Mucosa of descending colon (tissue), 3 donors: ENCODE data around the gene GPR21. TPM values are rescaled to one million over a fixed set of nuclear protein-coding genes. Genes with fewer than 3 reads are reported as not detected.

Experiments
- ATAC-seq: fragments of 200-7000 bp; cut with Tn5 transposase; one replicate; pipeline ENCODE4 v1.9.1; 2020; ENCODE audit warnings: mild to moderate bottlenecking, moderate library complexity
- DNase-seq, 3 donors: peaks; one replicate each; pipeline ENCODE4 v3.0.0-alpha.2; 2020
- H3K36me3 ChIP-seq: fragments of 200-600 bp; one replicate; pipeline ENCODE4 v1.8.0; 2021; ENCODE audit warnings: low read depth, mild to moderate bottlenecking
- H3K4me1 ChIP-seq: fragments of 200-600 bp; one replicate; pipeline ENCODE4 v1.8.0; 2021; ENCODE audit warnings: low read depth, mild to moderate bottlenecking
- H3K4me3 ChIP-seq: fragments of 200-600 bp; one replicate; pipeline ENCODE4 v1.8.0; 2021; ENCODE audit warnings: mild to moderate bottlenecking
- H3K9me3 ChIP-seq: fragments of 200-600 bp; one replicate; pipeline ENCODE4 v1.8.0; 2021; ENCODE audit warnings: mild to moderate bottlenecking
- CTCF ChIP-seq: fragments of 200-600 bp; IDR thresholded peaks from one replicate; pipeline ENCODE4 v1.8.0; 2022; ENCODE audit warnings: antibody characterized with exemption, mild to moderate bottlenecking
- intact Hi-C, 2 donors: fragments of 100-400 bp; cut with DNase I in 1 of 2; cut with micrococcal nuclease in 1 of 2; formaldehyde crosslinking; loops; one replicate each; pipeline versions ENCODE4 v1.11.0 to v1.11.1; 2022; cut with DNase I, micrococcal nuclease
- long read RNA-seq, 2 donors: library from polyadenylated mRNA; unstranded; transcript quantifications; one replicate each; pipeline ENCODE4 v2.0.0, GENCODE V29; 2019 to 2021
- total RNA-seq, 3 donors: library from RNA; stranded (reverse); fragmentation: NEBNext Ultra II Directional in 2 of 3; extraction: Animal tissue kit (Norgen Biotek cat#: 25700) in 2 of 3; gene quantifications; one replicate each; pipeline versions ENCODE4 v1.2.1 to v1.2.4, GENCODE V29; 2021 to 2023
- donor health status: DM: no; HTN: no; CAD: no; lungs with moderate emphysema.
- donor health status: DM: no; HTN: no; CAD: no.
- donor health status: DM: no; HTN: yes; CAD: no.

GPR21 gene
- 1 to 10 TPM in 2 of 3 donors, under 1 TPM in 1; 0.64 to 3.2 (median 2.6) TPM for total RNA-seq
- long read RNA-seq, donor 1: 0 reads
- long read RNA-seq, donor 2: 0 reads

- no peaks in the 10 kb centered on the region for H3K4me1 ChIP-seq
- no peaks in the 10 kb centered on the region for H3K36me3 ChIP-seq
- no peak for TF ChIP-seq CTCF
- intact Hi-C loops: no loop called here
- ATAC-seq (no peak), DNase-seq (no peak)
- no peaks in the 10 kb centered on the region for H3K9me3 ChIP-seq
- no peak within 1 kb of the TSS for H3K4me3 ChIP-seq
These were observed at the start of gene GPR21 for GRCh38 chr9:123033352-123033751. Gene GPR21, plus strand, starts transcription at chr9:123033667. Its CDS starts 900 bp downstream, at chr9:123034567.

- no peaks in the 10 kb centered on the region for H3K4me1 ChIP-seq
- DNase-seq (no peak), ATAC-seq (no peak)
- no peaks in the 10 kb centered on the region for H3K36me3 ChIP-seq
- H3K9me3 ChIP-seq: no peaks in the 10 kb centered on the region
- TF ChIP-seq CTCF: no peak
- no peak overlapping the region for H3K4me3 ChIP-seq
- intact Hi-C loops: loop anchor here in 1 of 2 donors (10.0 kb wide), 1 partner anchor 1261 kb away; no protein-coding TSS in a partner anchor
These were observed 47.5 kb upstream of the GPR21 start for GRCh38 chr9:122986010-122986409.

- Histone ChIP-seq H3K36me3 (no peaks in the 10 kb centered on the region), H3K4me3 (no peak overlapping the region), H3K9me3 (no peaks in the 10 kb centered on the region), H3K4me1 (peaks cover 3% of the 10 kb centered on the region)
- ATAC-seq (no peak), DNase-seq (no peak)
- TF ChIP-seq CTCF: no peak
- intact Hi-C loops: loop anchor here in 1 of 2 donors (10.0 kb wide), 1 partner anchor 1263 kb away; no protein-coding TSS in a partner anchor
These were observed 45.3 kb upstream of the GPR21 start for GRCh38 chr9:122988141-122988540.

- H3K4me3 ChIP-seq: no peak overlapping the region
- ATAC-seq (no peak), DNase-seq (no peak)
- H3K36me3 ChIP-seq: no peaks in the 10 kb centered on the region
- TF ChIP-seq CTCF: no peak
- intact Hi-C loops: loop anchor here in 1 of 2 donors (10.0 kb wide), 1 partner anchor 1264 kb away; no protein-coding TSS in a partner anchor
- H3K9me3 ChIP-seq: no peaks in the 10 kb centered on the region
- H3K4me1 ChIP-seq: peaks cover 3% of the 10 kb centered on the region
These were observed 44.4 kb upstream of the GPR21 start for GRCh38 chr9:122988920-122989621.

GRCh38 chr9:122991370-122991830 is 42.1 kb upstream of the GPR21 start:
- DNase-seq (peak in 1 of 3 donors; percentile 59), ATAC-seq (peak; percentile 86)
- no peaks in the 10 kb centered on the region for H3K36me3 ChIP-seq
- H3K4me1 ChIP-seq: peaks cover 3% of the 10 kb centered on the region
- intact Hi-C loops: no loop called here
- H3K4me3 ChIP-seq: no peak overlapping the region
- H3K9me3 ChIP-seq: no peaks in the 10 kb centered on the region
- TF ChIP-seq CTCF: peak; percentile 31
